Medulla oblongata (tissue), 1 donor: Measurements from ENCODE around the gene IL31.
"Not testable (repeated sequence)": the region's sequence is repeated elsewhere in the genome, so short reads cannot be mapped to it uniquely, and the experiment has no call there.

Source experiments
- DNase-seq: peaks from one replicate; pipeline ENCODE4 v3.0.0-alpha.2; 2015; ENCODE audit errors: extremely low spot score

Gene IL31

DNA sequence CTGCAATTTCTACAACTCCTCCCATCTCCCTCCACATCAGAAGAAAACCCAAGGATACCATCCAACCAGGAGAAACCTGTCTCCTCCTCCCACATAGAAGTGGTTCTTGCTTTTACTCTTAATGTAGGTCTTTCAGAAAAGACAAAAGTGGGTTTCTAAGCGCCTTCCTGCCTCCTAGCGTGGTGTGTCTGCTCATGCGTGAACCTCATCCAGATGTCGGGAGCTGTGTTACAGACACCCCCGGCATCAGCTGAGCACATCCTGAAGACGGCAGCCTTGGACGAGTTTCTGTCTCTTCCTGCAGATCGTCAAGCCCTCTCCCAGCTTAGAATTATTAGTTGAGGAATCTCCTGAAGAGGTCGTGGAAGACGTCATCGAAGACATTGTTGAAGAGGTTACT is 18.4 kb upstream of the IL31 start:
- DNase-seq, result no peak

DNA sequence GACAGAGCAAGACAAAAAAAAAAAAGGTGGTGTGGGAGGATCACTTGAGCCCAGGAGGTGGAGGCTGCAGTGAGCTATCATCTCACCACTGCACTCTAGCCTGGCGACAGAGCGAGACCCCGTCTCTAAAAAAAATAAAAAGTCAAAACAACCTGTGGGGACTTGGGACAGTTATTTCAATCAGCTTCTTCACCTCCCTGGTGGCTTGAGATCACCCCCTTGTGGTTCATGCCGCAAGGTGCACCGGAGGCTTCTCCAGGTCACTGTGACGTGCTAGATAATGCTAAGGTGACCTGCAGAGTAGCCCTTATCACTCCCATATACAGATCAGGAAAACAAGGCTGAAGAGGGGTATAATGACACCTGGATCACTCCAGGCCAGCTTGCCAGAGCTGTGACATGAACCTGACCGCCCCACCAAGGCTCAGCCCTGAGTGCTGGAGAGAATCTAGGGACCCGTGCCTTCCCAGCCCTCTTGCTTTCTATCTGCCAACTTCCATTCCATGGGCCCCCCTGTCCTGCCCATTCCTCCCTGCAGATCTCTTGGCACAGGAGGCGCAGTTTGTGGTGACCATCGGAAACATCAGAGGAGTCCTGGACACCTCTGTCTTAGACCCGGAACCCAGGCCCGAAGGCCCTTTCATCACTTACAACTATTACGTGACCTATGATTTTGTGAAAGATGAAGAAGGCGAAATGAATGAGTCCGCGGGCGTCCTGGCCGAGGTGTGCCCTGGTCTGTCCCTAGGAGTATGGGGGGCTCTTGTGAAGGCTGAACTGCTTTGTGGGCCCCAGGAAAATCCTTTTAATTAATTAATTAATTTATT is 17.0 kb upstream of the IL31 start:
- DNase-seq, result peak; percentile 32

DNA sequence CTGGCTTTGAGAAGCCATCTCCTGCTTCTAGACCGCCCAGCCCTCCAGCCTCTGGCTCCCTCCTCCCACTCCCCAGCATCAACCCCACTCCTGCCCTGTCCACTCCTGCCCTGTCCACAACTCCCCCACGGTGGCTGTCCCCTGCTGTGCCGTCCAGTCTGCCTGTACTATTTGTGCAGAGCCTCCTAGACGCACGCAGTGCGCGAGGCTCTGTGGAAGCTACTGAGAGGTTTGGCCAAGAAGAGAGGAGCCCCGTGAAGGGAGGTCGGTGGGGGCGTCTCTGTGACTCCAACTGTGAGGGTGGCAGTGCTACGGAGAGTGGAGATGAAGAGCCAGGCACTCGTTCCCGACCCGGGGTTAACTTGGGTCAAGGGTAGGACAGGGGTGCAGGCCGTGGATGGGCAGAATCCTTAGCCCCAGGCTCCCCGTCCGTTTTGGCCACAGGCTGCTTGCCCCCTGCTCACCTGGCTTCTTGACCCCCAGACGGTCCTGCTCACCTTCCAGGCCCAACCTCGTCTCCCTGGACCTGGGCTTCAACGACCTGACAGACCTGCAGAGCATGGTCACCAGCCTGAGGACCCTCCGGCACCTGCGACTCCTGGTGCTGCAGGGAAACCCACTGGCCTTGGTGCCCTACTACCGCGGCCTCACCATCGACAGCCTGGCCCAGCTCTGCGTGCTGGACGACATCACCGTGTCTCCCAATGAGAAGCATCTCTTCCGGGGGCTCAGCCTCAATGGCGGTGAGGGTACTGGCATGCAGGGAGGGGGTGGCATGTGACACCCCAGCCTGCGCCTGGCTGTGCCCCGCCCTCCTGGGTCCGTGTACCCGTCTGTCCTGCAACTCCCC is 15.8 kb upstream of the IL31 start:
- no peak for DNase-seq

DNA sequence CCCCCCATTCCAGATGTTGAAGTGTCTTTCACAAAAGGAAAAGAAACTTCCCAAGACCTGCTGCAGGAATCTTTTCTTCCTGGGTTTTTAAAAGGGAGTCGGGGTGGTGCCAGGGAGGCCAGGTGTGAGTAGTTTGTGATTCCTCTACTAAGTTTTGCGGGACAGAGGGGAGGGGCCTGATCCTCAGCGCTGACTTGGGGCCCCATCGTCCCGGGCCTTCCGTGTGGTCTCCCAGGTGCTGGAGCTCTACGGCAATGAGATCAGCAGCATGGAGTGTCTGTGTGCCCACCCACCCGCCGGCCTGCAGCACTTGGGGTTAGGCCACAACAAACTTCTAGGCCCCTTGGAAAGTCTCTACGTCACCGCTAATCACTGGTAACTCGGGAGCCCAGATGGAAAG is 13.4 kb upstream of the IL31 start:
- DNase-seq, result no peak

DNA sequence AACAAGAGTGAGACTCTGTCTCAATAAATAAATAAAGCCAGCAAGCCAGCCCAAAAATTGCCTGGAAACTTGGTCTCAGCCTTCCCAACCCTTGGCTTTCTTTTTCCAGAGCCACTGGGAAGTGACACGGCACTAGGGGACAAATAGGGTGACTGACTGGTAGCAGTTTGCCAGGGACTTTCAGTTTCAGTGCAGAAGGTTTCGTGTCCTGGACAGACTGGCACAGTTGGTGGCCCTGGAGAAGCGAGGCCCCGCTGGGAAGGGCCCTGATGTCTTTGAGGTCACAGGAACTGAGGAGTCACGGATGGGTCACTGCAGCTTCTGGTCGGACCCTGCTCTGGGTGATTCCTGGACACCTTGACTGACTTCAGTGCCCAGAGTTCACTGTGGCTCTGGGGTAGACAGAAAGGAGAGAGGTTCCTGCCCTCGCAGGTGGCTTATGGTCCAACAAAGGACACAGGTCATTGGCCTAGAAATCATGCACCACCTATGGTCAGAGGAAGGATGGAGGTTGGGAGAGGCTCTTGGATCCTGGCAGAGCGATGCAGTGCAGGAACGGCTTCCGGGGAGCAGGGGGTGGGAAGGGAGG is 11.6 kb upstream of the IL31 start:
- DNase-seq, result no peak

DNA sequence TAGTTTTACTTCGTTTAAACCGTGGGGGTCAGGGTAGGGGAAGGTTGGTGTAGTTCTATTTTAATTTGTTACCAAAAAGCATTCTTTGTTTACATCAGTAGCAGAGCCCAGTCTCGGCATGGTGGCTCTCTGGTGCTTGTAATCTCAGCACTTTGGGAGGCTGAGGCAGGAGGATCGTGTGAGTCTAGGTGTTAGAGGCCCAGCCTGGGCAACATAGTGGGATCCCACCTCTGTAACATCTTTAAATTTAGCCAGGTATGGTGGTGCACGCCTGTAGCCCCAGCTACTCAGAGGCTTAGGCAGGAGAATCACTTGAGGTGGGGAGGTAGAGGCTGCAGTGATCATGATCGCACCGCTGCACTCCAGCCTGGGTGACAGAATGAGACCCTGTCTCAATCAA is 11.1 kb upstream of the IL31 start:
- no peak for DNase-seq

DNA sequence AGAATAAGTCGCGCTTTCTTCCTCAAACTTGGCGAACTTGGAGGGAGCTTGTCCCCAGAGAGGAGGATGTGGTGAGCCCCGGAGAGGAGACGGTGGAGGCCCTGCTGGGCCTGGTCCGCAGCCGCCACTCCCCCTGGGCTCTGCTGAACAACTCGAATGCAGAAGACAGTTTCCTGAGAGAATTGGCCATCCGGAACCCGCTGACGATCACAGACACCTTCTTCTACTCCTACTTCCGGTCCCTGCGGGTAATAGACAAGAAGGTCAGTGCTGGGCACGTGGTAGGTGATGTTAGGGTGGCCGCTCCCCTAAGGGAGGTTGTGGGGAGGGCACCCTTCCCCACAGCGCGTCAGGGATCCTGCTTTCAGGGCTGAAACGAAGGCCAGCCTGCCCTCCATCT is 10.5 kb upstream of the IL31 start:
- no peak for DNase-seq

DNA sequence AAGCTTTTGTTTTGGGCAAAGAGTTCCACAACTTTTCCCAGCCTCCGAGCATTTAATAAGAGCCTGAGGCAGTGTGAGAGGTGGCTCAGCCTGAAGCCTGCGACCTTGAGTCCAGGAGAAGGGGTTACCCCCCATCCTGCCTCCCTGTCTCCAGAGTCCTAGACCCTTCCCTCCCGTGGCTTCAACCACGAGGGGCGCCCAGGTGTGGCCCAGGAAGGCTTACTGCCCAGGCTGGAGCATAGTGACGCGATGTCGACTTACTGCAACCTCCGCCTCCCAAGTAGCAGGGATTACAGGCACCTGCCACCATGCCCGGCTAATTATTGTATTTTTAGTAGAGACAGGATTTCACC is 9.5 kb upstream of the IL31 start:
- DNase-seq, result no peak

DNA sequence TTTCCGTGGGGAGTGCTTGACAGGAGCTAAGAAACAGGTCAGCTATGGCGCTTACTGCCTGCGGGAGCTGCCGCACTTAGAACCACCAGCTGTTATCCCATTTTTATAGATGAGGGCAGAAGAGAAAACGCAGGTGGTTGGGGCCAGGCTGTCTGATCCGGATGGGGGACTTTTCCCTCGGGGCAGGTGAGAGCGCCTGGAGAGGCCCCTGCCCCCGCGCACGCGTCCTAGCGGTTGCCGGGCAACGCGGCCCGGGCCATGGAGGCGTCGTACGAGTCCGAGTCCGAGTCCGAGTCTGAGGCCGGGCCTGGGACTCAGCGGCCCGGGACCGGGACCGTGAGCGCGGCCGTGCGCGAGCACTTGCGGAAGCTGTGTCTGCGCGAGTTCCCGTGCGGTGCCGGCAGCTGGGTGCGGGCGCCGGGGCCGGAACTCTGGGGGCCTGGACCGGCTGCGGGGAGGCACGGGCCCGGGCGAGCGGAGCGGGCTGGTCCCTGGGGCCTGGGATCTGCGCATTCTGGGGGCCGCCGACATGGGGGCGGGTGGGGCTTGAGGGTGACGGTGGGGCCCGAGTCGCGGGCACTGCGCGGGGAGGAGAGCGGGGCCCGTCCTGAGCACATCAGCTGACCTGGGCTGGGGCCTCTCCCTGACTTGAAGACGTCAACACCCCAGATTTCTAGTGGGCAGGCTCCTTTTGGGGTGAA is 9.0 kb upstream of the IL31 start, which contains the start of gene LRRC43:
Gene LRRC43 (plus strand): TSS at position 237 of the 701 bp plus-strand sequence. CDS start 22 bp downstream, at position 259.
- DNase-seq, result peak; percentile 14

DNA sequence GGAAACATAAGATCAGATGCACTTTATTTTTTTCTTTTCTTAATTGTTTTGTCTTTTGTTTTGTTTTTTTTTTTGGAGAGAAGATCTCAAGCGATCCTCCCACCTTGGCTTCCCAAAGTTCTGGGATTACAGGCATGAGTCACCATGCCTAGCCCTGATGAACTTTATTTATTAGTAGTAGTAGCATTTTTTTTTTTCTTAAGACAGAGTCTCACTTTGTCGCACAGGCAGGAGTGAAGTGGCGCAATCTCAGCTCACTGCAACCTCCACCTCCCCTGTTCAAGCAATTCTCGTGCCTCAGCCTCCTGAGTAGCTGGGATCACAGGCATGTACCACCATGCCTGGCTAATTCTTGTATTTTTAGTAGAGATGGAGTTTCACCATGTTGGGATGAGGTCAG is 2.5 kb upstream of the IL31 start:
- not testable (repeated sequence) for DNase-seq

DNA sequence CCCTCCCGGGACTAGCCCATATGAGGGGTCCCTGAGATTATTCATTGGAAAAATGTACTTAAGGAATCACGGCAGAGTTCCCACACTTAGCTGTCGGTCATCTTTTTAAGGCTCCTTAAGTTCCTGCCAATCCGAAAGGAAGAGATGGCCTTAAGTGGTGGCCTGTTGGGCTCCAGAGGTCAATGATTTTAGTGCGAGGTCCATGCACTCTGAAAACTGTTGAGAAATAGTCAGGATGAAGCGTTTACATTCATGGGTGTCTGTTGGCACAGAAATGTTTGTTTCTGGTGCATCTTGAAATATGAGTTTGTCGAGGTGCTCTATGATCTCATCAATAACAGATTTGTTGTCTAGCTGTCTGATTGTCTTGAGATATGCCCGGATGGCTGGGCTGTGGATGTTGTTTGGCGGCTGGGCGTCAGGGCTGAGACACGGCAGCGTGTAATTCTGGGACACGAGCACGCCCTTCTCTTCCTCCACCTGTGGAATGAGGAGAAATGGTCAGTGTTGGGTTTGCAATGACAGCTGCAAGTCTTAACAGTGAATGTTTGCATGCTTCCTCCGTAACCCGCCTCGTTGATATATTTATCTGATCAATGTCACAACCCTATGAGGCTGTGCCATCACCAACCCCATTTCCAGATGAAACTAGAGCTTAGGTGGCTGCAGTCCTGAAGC is 1.6 kb downstream of the IL31 start:
- DNase-seq, result no peak

DNA sequence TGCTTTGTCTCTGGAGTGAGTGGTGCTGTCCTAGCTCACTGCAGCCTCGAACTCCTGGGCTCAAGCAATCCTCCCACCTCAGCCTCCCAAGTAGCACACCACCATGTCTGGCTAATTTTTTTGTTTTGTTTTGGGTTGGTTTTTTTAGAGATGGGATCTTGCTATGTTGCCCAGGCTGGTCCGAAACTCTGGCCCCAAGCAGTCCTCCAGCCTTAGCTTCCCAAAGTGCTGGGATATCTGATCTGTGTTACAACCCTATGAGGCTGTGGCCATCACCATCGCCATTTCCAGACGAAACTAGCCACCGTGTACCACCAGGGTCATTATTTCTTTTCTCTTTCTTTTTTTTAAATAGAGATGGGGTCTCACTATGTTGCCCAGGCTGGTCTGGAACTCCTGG is 2.6 kb downstream of the IL31 start:
- no peak for DNase-seq

DNA sequence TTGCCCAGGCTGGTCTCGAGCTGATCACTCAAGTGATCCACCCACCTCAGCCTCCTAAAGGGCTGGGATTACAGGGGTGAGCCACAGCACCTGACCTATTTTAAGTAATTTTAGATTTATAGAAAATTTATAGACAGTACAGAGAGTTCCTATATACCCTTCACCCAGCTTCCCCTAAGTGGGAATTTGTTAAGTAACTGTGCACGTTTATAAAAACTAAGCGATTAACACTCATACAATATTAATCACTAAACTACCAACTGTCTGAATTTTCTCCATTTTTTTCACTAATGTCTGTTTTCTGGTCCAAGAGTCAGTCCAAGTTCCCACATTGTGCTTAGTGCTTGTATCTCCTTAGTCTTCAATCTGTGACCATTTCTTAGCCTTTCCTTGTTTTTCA is 5.5 kb downstream of the IL31 start:
- DNase-seq, result no peak

DNA sequence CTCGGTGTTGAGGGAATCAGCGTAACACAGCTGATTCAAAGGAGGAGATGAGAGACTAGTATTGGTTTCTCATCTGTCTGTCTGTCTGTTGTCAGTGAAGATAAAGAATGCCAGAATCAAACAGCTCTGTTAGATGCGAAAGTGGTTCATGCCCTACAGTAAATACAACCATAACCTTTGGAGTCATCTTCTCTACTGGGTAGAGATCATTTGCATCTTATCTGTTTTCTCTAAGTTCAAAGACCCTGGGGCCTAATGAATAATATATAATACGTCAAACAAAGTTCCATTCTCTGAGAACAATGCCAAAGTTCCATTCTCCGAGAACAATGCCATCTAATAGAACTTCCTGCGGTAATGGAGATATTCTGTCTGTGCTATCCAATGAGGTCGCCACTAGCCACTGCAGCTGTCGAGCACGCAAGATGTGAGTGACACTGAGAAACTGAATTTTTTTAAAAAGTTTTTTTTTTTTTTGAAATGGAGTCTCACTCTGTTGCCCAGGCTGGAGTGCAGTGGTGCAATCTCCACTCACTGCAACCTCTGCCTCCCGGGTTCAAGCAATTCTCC is 6.6 kb downstream of the IL31 start:
- DNase-seq, result no peak

DNA sequence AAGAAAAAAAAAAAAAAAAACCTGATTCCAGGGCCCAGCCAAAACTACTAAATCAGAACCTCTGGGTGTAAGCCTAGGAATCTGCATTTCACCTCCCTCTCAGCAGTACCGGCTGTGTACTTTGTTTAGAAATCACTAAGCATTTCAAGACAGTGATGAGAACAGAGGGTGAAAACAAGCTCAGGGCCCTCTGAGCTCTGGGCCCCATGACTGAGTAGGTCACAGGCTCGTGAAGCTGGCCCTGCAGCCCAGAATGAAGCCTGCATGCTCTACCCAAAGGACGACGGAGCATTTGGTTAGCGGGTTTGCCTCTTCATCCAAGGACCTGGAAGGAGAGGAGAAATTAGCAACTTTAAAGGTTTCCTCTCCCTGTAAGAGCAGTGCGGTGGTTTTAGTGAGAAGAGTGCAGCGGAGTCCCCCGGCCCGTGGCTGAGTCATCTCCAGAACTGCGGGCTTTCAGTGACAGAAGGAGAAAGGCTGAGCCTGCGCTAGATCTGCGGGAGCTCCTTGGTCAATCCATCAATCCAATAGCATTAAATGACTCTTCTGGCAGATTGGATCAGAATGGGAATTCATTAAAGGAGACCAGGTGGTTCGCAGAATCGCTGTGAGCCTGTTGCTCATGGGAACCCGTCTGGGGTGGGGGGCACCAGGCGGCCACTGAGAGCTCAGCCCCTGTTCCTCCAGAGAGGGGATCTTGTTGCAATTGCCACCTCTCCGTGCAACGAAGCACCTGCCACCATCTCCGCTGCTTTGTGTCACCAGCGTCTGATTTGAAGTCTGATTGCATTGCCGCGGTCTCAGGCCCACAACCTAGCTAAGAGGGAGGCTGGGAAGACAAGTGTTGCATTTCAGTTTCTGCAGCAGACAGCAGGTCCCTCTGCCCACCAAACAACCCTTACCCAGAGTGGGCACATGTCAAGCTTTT is 7.3 kb downstream of the IL31 start:
- no peak for DNase-seq

DNA sequence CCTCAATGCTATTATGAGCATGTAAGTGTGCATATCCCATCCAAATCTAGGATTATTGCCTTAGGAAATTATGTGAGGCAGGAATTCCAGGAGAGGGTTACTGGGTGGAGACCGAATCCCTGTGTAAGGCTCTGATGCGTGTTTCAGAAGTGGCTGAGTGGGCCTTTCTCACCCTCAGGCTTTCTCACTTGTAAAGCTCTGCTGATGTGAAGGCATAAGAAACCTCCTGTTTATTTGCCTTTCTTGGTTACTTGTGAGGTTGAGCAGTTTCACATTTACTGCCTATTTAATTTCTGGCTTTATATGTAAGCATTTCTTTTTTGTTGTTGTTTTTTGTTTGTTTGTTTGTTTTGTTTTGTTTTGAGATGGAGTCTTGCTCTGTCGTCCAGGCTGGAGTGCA is 11.0 kb downstream of the IL31 start:
- no peak for DNase-seq

DNA sequence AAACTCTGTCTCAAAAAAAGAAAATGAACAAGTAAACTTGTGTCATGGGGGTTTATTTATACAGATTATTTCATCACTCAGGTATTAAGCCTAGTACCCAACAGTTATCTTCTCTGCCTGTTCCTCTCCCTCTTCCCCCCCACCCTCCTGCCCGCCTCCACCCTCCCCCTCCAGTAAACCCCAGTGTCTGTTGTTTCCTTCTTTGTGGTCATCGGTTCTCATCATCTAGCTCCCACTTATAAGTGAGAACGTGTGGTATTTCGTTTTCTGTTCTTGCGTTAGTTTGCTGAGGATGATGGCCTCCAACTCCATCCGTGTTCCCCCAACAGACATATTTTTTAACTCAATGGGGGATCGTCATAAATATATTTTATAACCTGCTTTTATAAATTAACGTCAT is 12.3 kb downstream of the IL31 start:
- DNase-seq, result no peak

DNA sequence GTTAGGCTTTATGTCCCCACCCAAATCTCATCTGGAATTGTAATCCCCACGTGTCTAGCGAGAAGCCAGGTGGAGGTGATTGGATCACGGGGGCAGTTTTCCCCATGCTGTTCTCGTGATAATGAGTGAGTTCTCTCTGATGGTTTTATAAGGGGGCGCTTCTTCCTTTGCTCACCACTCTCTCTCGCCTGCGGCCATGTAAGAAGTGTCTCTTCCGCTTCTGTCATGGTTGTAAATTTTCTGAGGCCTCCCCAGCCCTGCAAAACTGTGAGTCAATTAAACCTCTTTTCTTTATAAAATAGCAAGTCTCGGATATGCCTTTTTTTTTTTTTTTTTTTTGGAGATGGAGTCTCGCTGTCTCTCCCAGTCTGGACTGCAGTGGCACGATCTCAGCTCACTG is 13.3 kb downstream of the IL31 start:
- no peak for DNase-seq

DNA sequence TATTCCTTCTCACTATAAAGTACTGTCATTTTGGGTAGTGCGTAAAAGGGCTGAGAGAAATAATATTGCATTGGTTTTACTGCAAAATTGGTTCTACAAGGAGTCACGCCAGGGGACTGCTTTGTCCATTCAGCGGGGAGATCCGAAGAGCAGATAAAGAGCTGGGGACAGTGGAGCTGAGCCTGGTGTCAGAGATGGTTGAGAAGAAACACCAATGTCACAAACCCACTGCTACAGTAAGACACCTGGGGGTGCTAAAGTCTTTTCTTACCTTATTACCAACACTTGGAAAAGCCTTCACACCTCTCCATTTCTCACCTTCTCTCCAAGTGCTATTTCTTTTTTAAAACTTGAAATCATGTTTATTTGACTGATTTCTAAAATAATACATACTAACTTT is 14.1 kb downstream of the IL31 start:
- DNase-seq, result no peak

DNA sequence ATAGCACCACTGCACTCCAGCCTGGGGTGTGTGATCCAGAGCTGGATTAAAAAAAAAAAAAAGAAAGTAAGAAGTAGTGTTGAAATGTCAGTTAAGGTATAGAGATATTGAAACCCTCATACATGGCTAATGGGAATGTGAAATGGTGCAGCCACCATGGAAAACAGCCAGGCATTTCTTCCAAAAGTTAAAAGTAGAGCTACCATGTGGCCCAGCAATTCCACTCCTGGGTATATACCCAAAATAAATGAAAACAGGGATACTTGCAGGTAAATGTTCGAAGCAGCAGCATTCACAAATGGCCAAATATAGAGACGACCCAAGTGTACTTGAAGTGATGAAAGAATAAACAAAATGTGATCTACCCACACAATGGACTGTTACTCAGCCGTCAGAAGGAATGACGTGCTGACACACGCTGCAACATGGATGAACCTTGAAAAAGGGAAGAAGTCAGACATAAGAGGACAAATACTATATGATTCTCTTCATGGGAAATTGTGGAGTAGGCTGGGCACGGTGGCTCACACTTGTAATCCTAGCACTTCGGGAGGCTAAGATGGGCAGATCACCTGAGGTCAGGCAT is 15.2 kb downstream of the IL31 start:
- DNase-seq, result no peak
